Globus pallidus (tissue), 1 donor: ENCODE measurements around the gene MRPL10.
A peak's percentile ranks its signal among the peaks of the same experiment; 100 is the strongest.

Source experiments
- DNase-seq: peaks from one replicate; pipeline ENCODE4 v3.0.0-alpha.2; 2015; ENCODE audit warnings: low spot score

Gene MRPL10

DNA sequence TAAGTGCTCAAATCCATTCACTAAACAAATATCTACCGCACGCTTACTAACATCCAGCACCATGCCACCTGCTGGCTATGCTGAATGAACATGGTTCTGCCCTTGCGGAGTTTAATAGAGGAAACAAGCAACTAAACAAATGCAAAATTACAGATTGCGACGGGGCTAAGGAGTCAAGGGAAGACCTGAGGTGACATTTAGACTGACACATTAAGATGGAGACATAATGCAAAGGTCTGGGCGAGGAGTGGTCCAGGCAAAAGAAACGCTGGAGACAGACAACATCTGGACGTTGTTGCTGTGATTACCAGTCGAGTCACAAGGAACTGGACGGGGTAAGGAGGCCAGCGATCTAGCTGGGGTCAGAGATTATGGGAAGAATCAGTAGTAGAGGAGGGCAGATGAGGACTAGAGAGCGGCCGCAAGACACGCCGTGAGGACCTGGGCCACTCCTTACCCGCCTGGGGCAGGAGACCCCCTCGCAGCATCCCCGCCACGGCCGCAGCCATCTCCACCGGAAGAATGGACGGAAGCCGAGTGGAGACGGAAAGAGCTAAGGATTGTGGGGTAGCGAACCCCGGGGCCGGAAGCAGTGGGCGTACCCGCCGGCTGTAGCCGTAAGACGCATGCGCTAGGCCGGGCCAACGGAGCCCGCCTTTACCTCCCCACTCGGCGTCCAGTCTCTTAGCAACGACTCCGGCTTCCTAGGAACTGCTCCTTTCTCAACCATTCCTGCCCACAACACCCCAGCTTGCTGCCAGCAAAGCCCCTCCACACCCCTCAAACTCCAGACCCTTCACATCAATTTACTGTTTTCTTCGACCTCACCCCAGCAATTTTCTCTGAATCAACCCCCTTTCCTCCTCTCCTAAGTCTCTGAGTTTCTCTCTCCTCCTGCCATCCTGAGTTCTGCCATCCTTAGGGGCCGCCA, at the start of gene MRPL10, which contains the start of gene LRRC46:
Gene MRPL10 (minus strand): TSS at position 539 of the 931 bp plus-strand sequence. CDS start 30 bp downstream, at position 509.
Gene LRRC46 (plus strand): TSS at position 668 of the 931 bp plus-strand sequence. CDS start 320 bp downstream, outside the sequence.
- DNase-seq, result peak; percentile 89

DNA sequence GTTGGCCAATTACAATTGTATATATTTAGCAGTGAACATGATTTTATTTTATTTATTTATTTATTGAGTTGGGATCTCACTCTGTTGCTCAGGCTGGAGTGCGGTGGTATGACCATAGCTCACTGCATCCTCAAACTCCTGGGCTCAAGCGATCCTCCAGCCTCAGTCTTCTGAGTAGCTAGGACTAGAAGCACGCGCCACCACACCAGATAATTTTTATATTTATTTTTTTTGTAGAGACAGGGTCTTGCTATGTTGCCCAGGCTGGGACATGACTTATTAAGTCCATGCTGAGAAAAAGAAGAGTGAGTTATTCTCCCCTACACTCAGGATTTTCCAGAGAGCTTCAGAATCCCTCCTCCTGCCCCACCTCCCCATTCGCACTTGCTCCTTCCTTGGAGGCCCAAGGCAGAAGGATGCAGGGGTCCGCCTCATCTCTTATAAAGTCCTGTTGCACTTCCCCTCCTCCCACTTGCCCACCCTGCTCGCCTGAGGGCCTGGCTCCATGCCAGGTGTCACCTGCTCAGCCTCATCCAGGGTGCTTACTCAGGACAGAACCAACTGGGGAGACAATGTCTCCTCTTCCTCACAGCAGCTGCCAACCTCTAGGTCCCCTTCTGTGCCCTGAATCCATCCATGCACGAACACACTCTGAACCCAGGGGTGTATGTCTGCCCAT, 48.6 kb upstream of the MRPL10 start:
- DNase-seq, result no peak

DNA sequence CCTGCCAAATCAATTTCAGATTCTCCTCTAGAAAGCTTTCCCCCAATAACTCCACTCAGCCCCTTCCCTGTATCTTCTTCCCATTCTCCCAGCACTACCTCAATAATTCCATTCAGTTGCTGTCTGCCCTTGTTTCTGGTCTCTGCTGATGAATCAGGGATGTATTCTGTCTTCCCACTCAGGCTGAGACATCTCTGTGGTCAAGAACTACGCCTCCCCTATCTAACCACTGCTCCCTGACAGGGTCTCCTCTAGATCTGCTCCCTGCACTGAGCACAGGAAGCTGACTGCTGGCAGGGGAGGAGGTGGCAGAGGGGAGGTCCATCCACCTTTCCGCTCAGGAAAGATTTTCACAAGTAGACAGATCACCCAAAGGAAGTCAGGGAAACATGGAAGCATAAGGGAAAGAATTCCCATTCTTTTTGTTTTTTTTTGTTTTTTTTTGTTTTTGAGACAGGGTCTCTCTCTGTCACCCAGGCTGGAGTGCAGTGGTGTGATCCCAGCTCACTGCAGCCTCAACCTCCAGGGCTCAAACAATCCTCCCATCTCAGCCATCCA, 47.8 kb upstream of the MRPL10 start:
- no peak for DNase-seq

DNA sequence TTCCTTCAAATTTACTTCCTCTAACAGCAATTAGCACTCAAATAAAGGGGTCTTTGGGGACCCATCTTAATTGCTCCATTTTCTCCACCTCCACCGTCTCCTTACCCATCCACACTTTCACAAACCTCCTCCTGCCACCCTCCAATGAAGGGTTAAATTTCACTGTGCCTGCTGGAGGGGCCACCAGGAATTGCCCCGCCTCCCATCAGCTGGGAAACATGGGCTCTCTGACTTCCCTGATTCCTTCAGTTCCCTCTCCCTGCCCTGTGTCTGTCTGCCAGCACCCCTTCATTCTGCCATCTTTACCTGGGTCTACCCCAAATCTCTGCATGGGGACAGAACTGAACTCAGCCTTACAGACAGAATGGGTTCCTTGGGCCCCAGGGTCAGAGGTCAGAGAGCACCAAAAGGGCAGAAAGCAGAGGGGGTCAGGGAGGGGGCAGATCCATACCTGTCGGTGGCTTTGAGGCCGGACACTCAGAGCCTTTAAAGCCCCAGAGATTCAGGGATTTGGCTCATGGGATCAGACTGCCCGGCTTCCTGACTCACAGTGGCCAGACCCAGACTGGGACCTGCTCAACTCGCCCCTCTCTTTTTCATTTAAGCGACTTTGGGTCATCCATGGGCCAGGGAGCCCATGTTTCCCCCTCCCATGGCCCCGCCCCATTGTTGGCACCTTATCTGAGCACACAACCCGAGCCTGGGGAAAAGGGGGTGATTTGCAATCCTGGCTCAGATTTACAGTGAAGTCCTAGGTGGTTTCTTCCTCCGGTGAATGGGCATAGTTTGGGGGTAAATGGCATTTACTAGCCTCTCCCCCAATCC, 47.1 kb upstream of the MRPL10 start:
- DNase-seq, result no peak

DNA sequence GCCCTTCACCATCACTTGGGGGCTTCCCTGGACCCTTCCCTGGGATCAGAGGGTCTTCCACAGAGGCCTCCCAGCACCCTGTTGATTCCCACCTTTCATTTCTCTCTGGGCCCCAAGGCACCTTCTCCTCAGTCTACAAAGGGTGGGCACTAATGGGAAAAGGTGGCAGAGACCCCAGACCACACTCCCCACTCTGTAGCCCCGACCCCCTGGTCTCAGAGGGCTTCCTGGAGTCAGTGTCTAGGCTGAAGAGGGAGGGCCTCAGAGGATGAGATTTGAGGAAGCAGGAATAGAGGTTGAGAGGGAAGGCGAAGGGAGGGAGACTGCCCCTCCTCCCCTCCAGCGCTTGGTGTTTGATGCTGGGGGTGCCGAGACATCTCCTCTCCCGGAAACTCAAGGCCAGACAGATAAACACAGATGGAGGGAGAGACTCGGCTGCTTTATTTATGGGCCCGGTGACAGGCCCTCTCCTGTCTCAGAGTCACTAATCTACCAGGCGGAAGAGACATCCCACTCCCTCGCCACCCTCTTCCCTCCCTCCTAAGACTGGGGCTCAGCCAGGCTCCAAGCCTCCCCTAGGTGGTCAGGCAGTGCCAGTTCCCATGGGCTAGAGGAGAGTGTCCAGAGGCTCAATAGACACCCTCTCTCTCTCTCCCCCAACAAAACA, 46.2 kb upstream of the MRPL10 start:
- DNase-seq, result no peak

DNA sequence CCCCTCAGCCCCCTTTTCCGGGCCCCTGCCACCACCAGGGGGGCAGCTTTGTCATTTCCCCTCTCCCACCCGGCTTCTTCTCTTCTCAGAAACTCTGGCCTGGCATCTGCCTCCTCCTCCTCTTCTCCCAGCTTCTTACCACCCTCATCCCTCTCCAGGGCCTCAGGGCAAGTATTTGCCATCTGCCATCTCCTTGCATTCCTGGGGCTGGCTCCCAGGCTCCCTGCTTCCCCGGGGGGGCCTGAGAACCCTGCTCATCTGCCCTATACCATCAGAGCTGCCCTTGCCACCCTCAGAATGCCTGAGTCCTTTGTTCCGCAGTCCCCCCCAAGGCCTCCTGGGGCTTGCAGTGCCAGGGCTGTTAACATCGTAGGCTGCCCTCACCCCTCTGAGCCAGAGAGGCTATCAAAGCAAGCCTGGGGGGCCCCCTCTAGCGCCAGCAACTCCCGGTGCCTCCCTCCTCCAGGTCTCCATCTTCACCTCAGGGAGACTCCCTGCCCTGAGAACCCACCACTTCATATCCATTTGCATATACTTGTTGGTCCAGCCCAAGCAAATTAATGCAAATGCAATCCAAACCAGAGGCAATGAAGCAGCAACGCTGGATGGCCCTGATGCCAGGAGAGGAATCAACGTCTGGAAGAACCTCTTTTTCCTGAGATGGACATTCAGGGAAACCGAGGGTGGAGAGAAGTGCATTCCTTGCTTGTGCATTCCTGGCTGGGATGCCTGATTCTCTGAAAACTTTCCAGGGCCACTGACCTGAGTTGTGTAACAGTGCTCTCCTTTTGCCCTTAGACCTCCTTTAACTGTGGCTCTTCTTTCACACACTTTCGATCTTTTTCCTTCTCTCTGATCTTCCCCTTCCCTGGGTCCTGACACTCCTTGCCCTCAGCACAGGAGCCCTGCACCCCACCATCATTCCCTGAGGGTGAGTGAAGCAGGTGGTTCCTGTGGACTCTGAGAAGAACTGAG, 44.0 kb upstream of the MRPL10 start:
- DNase-seq, result no peak

GRCh38 chr17:47873200-47874090, 42.1 kb upstream of the MRPL10 start:
- DNase-seq, result no peak

GRCh38 chr17:47872651-47873161, 41.4 kb upstream of the MRPL10 start:
- no peak for DNase-seq

DNA sequence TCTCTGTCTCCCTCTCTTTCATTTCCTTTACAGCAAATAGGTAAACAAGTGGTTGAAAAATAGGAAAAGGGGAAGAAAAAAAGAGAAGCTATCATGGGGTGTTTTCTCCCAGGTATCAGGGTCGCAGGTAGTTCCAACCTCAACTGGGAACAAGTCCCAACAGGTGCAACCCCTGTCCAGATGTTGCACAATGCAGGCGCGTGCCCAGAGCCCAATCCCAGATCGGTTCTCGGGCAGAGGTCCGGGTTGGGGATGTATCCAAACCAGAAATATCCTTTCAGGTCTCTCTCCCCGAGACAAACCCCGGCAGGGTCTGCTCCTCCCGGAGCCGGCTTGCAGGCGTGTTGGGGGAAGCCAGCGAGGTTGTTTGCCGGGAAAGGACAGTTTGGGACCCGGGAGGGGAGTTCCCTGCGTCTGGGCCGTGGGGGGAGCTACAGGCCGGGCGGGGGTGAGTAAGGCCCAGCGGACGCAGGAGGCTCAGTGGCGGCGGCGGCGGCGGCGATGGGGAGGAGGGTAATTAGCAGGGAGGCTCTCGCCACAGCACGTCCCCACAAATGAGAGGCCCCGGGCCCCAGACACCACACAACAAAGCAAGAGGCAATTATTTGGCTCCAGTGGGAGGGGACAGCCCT, 40.8 kb upstream of the MRPL10 start:
- no peak for DNase-seq

DNA sequence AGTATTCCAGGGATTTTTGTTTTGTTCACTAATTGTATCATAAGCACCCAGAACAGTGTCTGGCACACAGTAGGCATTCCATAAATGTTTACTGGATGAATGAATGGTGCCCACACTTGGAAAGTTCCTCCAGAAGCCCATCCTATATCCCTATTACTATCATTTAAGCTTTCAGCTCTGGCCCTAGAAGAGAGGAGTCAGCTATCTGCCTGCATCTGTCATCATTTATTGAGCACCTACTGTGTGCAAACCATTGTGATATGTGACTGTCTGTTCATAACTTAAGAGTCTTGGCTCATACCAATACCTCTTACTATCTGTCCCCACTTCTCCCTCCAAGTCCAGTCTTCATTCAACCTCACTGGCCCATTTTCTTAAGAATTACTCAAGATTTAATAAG, 39.7 kb upstream of the MRPL10 start:
- no peak for DNase-seq

GRCh38 chr17:47870056-47870455, 38.7 kb upstream of the MRPL10 start:
- DNase-seq, result no peak

DNA sequence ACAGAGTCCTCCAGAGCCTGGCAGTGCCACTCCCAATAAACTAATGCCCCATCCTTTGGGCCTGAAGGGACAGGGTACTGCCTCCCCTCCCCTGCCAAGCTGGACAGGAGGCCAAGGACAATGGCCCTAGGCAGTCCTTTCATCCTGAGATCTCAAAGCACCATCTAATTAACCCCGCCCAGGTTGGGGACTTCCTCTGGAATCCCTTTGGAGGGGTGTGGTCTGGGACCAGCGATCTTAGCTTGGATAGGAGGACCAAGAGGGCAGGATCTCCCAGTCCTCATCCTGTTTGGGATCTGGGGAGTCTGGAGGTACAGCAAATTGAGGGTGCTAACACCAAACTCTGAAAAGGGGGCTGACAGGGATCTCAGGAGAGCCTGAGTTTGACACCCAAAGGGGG, 37.8 kb upstream of the MRPL10 start:
- DNase-seq, result no peak

DNA sequence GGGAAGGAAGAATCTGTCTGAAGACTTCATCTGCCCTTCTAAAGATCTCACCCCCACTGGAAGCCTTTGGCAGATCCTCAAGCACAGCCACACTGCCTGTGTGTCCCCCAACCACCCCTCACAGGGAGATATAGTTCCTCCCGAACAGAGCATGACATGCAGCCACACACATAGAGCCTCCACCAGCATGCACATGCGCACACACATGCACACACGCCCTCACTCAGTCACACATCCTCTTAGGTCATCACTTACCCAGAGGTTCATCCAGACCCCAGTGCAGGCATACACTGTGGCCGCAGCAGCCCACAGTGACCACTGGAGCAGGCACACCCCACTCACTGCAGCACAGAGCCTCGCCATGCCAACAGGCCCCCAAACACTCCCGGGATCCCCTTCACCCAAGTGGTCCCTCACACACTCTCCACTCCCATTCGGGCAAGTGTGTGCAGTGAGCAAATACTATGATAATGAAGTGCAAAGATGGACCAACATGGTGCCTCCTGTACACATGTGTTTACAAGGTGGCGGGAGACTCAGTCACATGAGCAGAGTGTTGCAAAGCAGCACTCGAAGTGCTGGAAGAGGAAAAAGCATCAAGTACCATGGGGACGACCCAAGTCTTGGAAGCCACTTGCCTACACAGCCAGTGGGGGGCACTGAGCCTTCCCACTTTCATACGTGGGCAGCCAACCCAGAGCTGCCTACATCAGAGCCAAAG, 36.6 kb upstream of the MRPL10 start:
- no peak for DNase-seq

- no peak for DNase-seq
Observed at GRCh38 chr17:47866941-47867340, 35.6 kb upstream of the MRPL10 start.

DNA sequence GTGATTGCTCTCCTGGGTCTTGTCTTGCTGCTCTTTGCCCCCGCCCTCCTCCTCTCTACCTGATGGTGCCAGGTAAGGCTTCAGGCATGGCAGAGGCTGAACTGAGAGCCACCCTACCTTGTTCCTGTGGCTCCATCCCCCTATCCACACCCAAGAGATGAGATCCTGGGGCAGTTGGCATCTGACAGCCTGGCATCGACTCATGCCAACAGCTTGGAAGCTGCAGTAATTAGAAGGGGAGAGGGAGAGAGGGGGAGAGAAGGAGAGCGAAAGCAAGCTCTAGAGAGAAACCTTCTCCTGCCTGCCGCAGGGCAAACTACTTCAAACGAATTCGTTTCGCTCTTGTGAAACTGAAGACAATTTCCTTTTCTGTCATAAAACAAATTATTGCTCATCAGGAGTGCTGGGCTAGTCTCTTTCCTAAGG, 33.5 kb upstream of the MRPL10 start:
- DNase-seq, result no peak

- no peak for DNase-seq
Observed at GRCh38 chr17:47862621-47863440, 31.5 kb upstream of the MRPL10 start.

DNA sequence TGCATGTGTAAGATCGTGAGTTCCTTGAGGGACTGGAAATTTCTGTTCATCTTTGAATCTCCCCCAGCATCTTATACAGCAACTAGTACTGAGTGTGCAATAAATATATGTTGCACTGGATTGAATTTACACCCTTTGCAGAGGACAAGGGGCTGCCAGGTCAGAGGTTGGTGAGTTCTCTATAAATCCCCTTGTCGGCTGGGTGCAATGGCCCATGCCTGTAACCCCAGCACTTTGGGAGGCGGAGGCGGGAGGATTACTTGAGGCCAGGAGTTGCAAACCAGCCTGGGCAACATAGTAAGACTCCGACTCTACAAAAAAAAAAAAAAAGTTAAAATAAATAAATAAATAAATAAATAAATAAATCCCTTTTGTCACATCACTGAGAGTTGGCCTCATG, 29.0 kb upstream of the MRPL10 start:
- DNase-seq, result no peak
